HepG2 (cell line): ENCODE data around the gene MBOAT7. TPM values are rescaled to one million over a fixed set of nuclear protein-coding genes. Genes with fewer than 3 reads are reported as not detected.
A peak's percentile ranks its signal among the peaks of the same experiment; 100 is the strongest.

ENCODE experiments used
- BCL6 ChIP-seq: IDR thresholded peaks from 2 replicates; pipeline ENCODE4 v1.6.1; 2016; ENCODE audit warnings: missing genetic modification reagents, missing compliant biosample characterization
- HHEX ChIP-seq: IDR thresholded peaks from 2 replicates; pipeline ENCODE4 v1.6.1; 2016; ENCODE audit warnings: control low read depth
- HMGA1 ChIP-seq: sonication (generic); formaldehyde crosslinking; conservative IDR thresholded peaks from 2 replicates; pipeline ENCODE4 v1.4.0; 2020; ENCODE audit warnings: missing genetic modification reagents
- HOXD1 ChIP-seq: sonication (generic); formaldehyde crosslinking; IDR thresholded peaks from 2 replicates; pipeline ENCODE4 v1.5.0; 2020; ENCODE audit warnings: missing genetic modification reagents
- MYNN ChIP-seq: sonication (generic); formaldehyde crosslinking; IDR thresholded peaks from 2 replicates; pipeline ENCODE4 v1.4.0; 2020; ENCODE audit warnings: mild to moderate bottlenecking, low read depth, missing genetic modification reagents
- NCOR1 ChIP-seq: fragments of 200-600 bp; sonication (generic); IDR thresholded peaks from 2 replicates; pipeline ENCODE4 v1.7.0; 2017; ENCODE audit warnings: antibody characterized with exemption, low read length, borderline replicate concordance
- NFKBIZ ChIP-seq: IDR thresholded peaks from 2 replicates; pipeline ENCODE4 v1.6.1; 2018; ENCODE audit warnings: missing genetic modification reagents, missing compliant biosample characterization
- PREB ChIP-seq: sonication (generic); formaldehyde crosslinking; IDR thresholded peaks from 2 replicates; pipeline ENCODE4 v1.4.0; 2020; ENCODE audit warnings: missing genetic modification reagents
- SOX13 ChIP-seq, 3 experiments: fragments of 450-650 bp in 1 of 3; sonication (generic) in 1 of 3; formaldehyde crosslinking in 1 of 3; IDR thresholded peaks in 2 of 3; conservative IDR thresholded peaks in 1 of 3; 2 replicates each; pipeline versions ENCODE4 v1.5.0 to v1.6.1; 2016 to 2020; ENCODE audit warnings: antibody characterized with exemption in 1 of 3, mild to moderate bottlenecking in 1 of 3, missing compliant biosample characterization in 1 of 3, missing genetic modification reagents in 1 of 3, moderate library complexity in 1 of 3
- ZC3H4 ChIP-seq: sonication (generic); formaldehyde crosslinking; IDR thresholded peaks from 2 replicates; pipeline ENCODE4 v1.4.0; 2020; ENCODE audit warnings: missing genetic modification reagents, borderline replicate concordance
- ZNF318 ChIP-seq: sonication (generic); formaldehyde crosslinking; IDR thresholded peaks from 2 replicates; pipeline ENCODE4 v1.4.0; 2020; ENCODE audit warnings: mild to moderate bottlenecking, missing genetic modification reagents
- ZNF709 ChIP-seq: sonication (generic); formaldehyde crosslinking; IDR thresholded peaks from 2 replicates; pipeline ENCODE4 v1.5.0; 2020; ENCODE audit warnings: mild to moderate bottlenecking, missing genetic modification reagents
- ZNF816 ChIP-seq: sonication (generic); formaldehyde crosslinking; IDR thresholded peaks from 2 replicates; pipeline ENCODE4 v1.8.0; 2022; ENCODE audit warnings: missing genetic modification reagents, mild to moderate bottlenecking, borderline replicate concordance
- polyA plus RNA-seq, 8 experiments: library from polyadenylated mRNA; depleted of rRNA in 3 of 8; stranded (reverse) in 7 of 8; unstranded in 1 of 8; fragments of >200 nt; fragmentation: Illumina TruSeq in 4 of 8; extraction: Trizol in 4 of 8; gene quantifications; 2 replicates each; pipeline versions ENCODE4 v1.2.1 to v1.2.3, GENCODE V29; 2011 to 2016; ENCODE audit warnings: low read depth in 4 of 8, missing spikeins in 1 of 8, mixed read lengths in 1 of 8; ENCODE audit not compliant: insufficient read depth in 1 of 8
- total RNA-seq, 5 experiments: library from RNA; depleted of rRNA; stranded (reverse); fragments of >200 nt; fragmentation: Illumina TruSeq; extraction: Trizol; gene quantifications; 2 replicates each; pipeline ENCODE4 v1.2.3, GENCODE V29; 2016; ENCODE audit warnings: low read depth in 1 of 5
- TF ChIP-seq, protein P1 (sequence below): sonication (generic); formaldehyde crosslinking; IDR thresholded peaks from 2 replicates; pipeline ENCODE4 v1.4.0; 2020; ENCODE audit warnings: missing genetic modification reagents, borderline replicate concordance
- TF ChIP-seq, protein P2 (sequence below): IDR thresholded peaks from 2 replicates; pipeline ENCODE4 v1.6.1; 2018; ENCODE audit warnings: missing genetic modification reagents, mild to moderate bottlenecking, missing compliant biosample characterization

The MBOAT7 gene
- total and polyA plus RNA-seq, 2 of the 13 experiments (the other 11 are each of a cell fraction or from before 2014, with no cell fraction given): 22.2 to 25.5 TPM

DNA sequence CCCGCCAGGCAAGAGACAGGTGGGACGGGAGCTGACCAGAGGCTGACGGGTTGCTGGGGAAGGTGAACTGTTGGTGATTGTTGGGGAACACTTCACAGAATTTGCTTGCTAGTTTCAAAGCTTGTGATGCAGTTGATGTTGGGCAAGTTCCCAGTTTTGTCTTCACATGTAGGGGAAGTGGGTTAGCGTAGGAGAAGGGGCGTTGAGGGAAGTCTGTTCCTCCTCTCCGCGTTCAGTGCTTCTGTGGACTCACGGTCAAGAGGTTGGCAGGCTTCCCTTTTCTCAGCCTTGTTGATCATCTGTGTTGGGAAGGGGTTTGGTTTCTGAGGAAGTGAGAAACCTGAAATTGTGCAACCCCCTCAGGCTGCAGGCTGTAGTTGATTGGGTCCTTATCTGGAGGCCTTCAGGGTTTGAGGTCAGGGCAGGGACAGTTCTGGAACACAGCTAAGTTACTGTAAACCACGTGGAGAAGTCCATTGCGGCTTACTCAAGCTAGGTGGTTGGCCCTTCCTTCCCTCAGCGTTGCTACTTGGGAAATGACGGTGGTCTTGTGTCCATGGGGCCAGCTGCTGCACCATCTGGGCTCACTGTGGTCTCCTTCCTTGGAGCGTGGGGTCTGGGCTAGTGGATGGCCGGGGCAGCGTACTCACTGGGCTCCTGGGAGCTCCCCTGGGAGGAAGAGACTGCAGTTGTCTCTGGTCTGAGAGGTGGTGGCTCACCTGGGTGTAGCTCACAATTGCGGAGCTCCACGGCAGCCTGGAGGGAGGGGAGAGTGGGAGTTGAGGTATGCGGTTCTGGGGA is 18.8 kb upstream of the MBOAT7 start (continued):
- TF ChIP-seq PREB (no peak), ZNF709 (no peak), ZC3H4 (CRISPR knock-in tag) (no peak), BCL6 (CRISPR knock-in tag) (peak; percentile 37; the same call in 1 of the 2 replicates), NFKBIZ (CRISPR knock-in tag) (peak; percentile 53; the same call in 1 of the 2 replicates), MYNN (CRISPR knock-in tag) (no peak), SOX13 (IDR thresholded peaks at IDR 0.05) (no peak), SOX13 (CRISPR knock-in tag; conservative IDR thresholded peaks at IDR 0.05 in 1 of 2, IDR thresholded peaks at IDR 0.05 in 1 of 2) (0 out of 4 replicates have a peak, but pooled peaks have one; percentile 13 to 58), ZNF816 (CRISPR knock-in tag) (no peak), HHEX (CRISPR knock-in tag) (no peak), HMGA1 (no peak), ZNF318 (no peak), NCOR1 (no peak), HOXD1 (CRISPR knock-in tag) (no peak)
- TF ChIP-seq, protein P1, sequence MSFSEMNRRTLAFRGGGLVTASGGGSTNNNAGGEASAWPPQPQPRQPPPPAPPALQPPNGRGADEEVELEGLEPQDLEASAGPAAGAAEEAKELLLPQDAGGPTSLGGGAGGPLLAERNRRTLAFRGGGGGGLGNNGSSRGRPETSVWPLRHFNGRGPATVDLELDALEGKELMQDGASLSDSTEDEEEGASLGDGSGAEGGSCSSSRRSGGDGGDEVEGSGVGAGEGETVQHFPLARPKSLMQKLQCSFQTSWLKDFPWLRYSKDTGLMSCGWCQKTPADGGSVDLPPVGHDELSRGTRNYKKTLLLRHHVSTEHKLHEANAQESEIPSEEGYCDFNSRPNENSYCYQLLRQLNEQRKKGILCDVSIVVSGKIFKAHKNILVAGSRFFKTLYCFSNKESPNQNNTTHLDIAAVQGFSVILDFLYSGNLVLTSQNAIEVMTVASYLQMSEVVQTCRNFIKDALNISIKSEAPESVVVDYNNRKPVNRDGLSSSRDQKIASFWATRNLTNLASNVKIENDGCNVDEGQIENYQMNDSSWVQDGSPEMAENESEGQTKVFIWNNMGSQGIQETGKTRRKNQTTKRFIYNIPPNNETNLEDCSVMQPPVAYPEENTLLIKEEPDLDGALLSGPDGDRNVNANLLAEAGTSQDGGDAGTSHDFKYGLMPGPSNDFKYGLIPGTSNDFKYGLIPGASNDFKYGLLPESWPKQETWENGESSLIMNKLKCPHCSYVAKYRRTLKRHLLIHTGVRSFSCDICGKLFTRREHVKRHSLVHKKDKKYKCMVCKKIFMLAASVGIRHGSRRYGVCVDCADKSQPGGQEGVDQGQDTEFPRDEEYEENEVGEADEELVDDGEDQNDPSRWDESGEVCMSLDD (CRISPR knock-in tag): no peak
- TF ChIP-seq, protein P2, sequence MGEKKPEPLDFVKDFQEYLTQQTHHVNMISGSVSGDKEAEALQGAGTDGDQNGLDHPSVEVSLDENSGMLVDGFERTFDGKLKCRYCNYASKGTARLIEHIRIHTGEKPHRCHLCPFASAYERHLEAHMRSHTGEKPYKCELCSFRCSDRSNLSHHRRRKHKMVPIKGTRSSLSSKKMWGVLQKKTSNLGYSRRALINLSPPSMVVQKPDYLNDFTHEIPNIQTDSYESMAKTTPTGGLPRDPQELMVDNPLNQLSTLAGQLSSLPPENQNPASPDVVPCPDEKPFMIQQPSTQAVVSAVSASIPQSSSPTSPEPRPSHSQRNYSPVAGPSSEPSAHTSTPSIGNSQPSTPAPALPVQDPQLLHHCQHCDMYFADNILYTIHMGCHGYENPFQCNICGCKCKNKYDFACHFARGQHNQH (CRISPR knock-in tag): peak; percentile 39; the same call in 1 of the 2 replicates
